GM12878 (cell line): ENCODE data around the gene NHSL2. TPM values are rescaled to one million over a fixed set of nuclear protein-coding genes. Genes with fewer than 3 reads are reported as not detected.

Experiments used
- ATAC-seq: fragments of 200-7000 bp; cut with Tn5 transposase; 3 replicates; pipeline ENCODE4 v1.9.1; 2020; ENCODE audit warnings: mild to moderate bottlenecking, moderate library complexity
- BruUV-seq: library from RNA; stranded (reverse); fragments of 400-500 nt; replicated peaks from 2 replicates; lab custom pipeline; 2021; lab: Mats Ljungman, UMichigan
- CTCF ChIA-PET: fragments of 300-600 bp; sonication (Branson Sonifier 250); formaldehyde crosslinking; extraction: SDS; loops from one replicate; lab custom pipeline; 2021; ENCODE audit warnings: inconsistent platforms; lab: Yijun Ruan, JAX
- POLR2A ChIA-PET: fragments of 350-600 bp; formaldehyde crosslinking; extraction: SDS; loops from one replicate; lab custom pipeline; 2021; ENCODE audit warnings: inconsistent platforms; lab: Charles Lee
- RAD21 ChIA-PET: fragments of 300-600 bp; sonication (Branson Sonifier 250); formaldehyde crosslinking; loops from one replicate; lab custom pipeline; 2023; ENCODE audit warnings: antibody characterized with exemption; ENCODE audit not compliant: unreplicated experiment; lab: Charles Lee
- SMC1A ChIA-PET: fragments of 300-600 bp; sonication (Branson Sonifier 250); formaldehyde crosslinking; loops from one replicate; lab custom pipeline; 2023; ENCODE audit not compliant: unreplicated experiment, uncharacterized antibody; lab: Charles Lee
- DNase-seq: peaks from one replicate; pipeline ENCODE4 v3.0.0-alpha.2; 2011; ENCODE audit warnings: low read depth, low spot score
- FAIRE-seq: peaks from 3 replicates; lab custom pipeline; 2011; peaks lifted over from hg19 to GRCh38; lab: Jason Lieb, UNC
- H2AFZ ChIP-seq: 2 replicates; pipeline ENCODE4 v1.6.0; 2011; ENCODE audit warnings: low read depth, low read length, control low read depth; ENCODE audit not compliant: control insufficient read depth
- H3K27ac ChIP-seq: 2 replicates; pipeline ENCODE4 v1.5.1; 2011; ENCODE audit warnings: control low read depth; ENCODE audit not compliant: control insufficient read depth, insufficient read depth
- H3K27me3 ChIP-seq, 2 experiments: replicated peaks in 1 of 2; 2 replicates each; pipeline versions ENCODE4 v1.6.0 to v1.6.1; 2011; ENCODE audit warnings: low read length in 1 of 2; ENCODE audit not compliant: control insufficient read depth in 2 of 2, insufficient read depth in 2 of 2
- H3K36me3 ChIP-seq, 2 experiments: 2 replicates each; pipeline ENCODE4 v1.5.1; 2011; ENCODE audit warnings: low read length in 1 of 2; ENCODE audit not compliant: control insufficient read depth in 2 of 2, insufficient read depth in 2 of 2
- H3K4me1 ChIP-seq: 2 replicates; pipeline ENCODE4 v1.6.1; 2011; ENCODE audit warnings: mild to moderate bottlenecking, low read length, moderate library complexity, mixed read lengths; ENCODE audit not compliant: control insufficient read depth, insufficient read depth
- H3K4me2 ChIP-seq: 2 replicates; pipeline ENCODE4 v1.6.0; 2011; ENCODE audit warnings: control low read depth; ENCODE audit not compliant: control insufficient read depth, insufficient read depth
- H3K4me3 ChIP-seq: fragments of 200-600 bp; sonication (generic); 2 replicates; pipeline ENCODE4 v1.5.1; 2016
- H3K79me2 ChIP-seq: 2 replicates; pipeline ENCODE4 v1.6.0; 2011; ENCODE audit warnings: low read length; ENCODE audit not compliant: control insufficient read depth, insufficient read depth
- H3K9ac ChIP-seq: 2 replicates; pipeline ENCODE4 v1.8.0; 2011; ENCODE audit warnings: low read length, control low read depth, mixed read lengths; ENCODE audit not compliant: control insufficient read depth, insufficient read depth
- H3K9me3 ChIP-seq: replicated peaks from 3 replicates; pipeline ENCODE4 v1.5.1; 2011; ENCODE audit warnings: mild to moderate bottlenecking, low read length; ENCODE audit not compliant: control insufficient read depth, insufficient read depth
- H4K20me1 ChIP-seq: 2 replicates; pipeline ENCODE4 v1.6.0; 2011; ENCODE audit not compliant: control insufficient read depth, insufficient read depth
- BCL3 ChIP-seq: IDR thresholded peaks from 2 replicates; pipeline ENCODE4 v1.6.1; 2011; ENCODE audit warnings: borderline replicate concordance, low read depth, mild to moderate bottlenecking, moderate library complexity, low read length; ENCODE audit not compliant: insufficient read depth, poor library complexity, severe bottlenecking
- BHLHE40 ChIP-seq, 2 experiments: fragments of 450-650 bp in 1 of 2; IDR thresholded peaks; 2 replicates each; pipeline ENCODE4 v1.6.1; 2011 to 2017; ENCODE audit warnings: low read depth in 2 of 2, borderline replicate concordance in 1 of 2, improper control_type of control experiment in 1 of 2, low read length in 1 of 2, mild to moderate bottlenecking in 1 of 2
- EED ChIP-seq: sonication (generic); IDR thresholded peaks from 2 replicates; pipeline ENCODE4 v1.6.1; 2016; ENCODE audit warnings: antibody characterized with exemption, low read depth
- EZH2 ChIP-seq: IDR thresholded peaks from 2 replicates; pipeline ENCODE4 v1.6.1; 2012; ENCODE audit warnings: low read depth, mild to moderate bottlenecking, control low read depth, inconsistent platforms, low read length, borderline replicate concordance; ENCODE audit not compliant: control insufficient read depth
- MEF2A ChIP-seq: IDR thresholded peaks from 2 replicates; pipeline ENCODE4 v1.6.1; 2011; ENCODE audit warnings: low read depth, mild to moderate bottlenecking, low read length, moderate library complexity; ENCODE audit not compliant: insufficient read depth
- NKRF ChIP-seq: fragments of 450-650 bp; conservative IDR thresholded peaks from 2 replicates; pipeline ENCODE4 v1.6.1; 2017; ENCODE audit warnings: mild to moderate bottlenecking, moderate library complexity
- NR2F1 ChIP-seq: fragments of 450-650 bp; conservative IDR thresholded peaks from 2 replicates; pipeline ENCODE4 v1.6.1; 2017; ENCODE audit warnings: mild to moderate bottlenecking
- PAX5 ChIP-seq: IDR thresholded peaks from 2 replicates; pipeline ENCODE4 v1.6.1; 2011; ENCODE audit warnings: low read depth, low read length, borderline replicate concordance
- RB1 ChIP-seq: fragments of 450-650 bp; formaldehyde crosslinking; IDR thresholded peaks from 2 replicates; pipeline ENCODE4 v1.6.1; 2017; ENCODE audit warnings: mild to moderate bottlenecking, borderline replicate concordance
- SIX5 ChIP-seq: IDR thresholded peaks from 2 replicates; pipeline ENCODE4 v1.6.1; 2011; ENCODE audit warnings: mild to moderate bottlenecking, low read depth, low read length, moderate library complexity; ENCODE audit not compliant: severe bottlenecking
- SPI1 ChIP-seq: IDR thresholded peaks from 2 replicates; pipeline ENCODE4 v1.6.1; 2011; ENCODE audit warnings: low read depth, mild to moderate bottlenecking, low read length, moderate library complexity, borderline replicate concordance; ENCODE audit not compliant: insufficient read depth
- TCF7 ChIP-seq: IDR thresholded peaks from 2 replicates; pipeline ENCODE4 v1.6.1; 2014; ENCODE audit warnings: antibody characterized with exemption, borderline replicate concordance
- WGBS: methylation state at CpG from one replicate; pipeline ENCODE4 v1.1.6; 2016; ENCODE audit warnings: low lambda C conversion rate; ENCODE audit not compliant: insufficient replicate concordance, insufficient coverage; ENCODE audit errors: missing lambda C conversion rate; 5-methylcytosine and 5-hydroxymethylcytosine counted together
- in situ Hi-C: fragments of 300-500 bp; cut with MboI; formaldehyde crosslinking; loops from 9 replicates; pipeline ENCODE4 v1.14.3; 2018; ENCODE audit warnings: mixed read lengths
- intact Hi-C: fragments of 100-400 bp; cut with micrococcal nuclease; formaldehyde crosslinking; loops from one replicate; pipeline ENCODE4 v1.14.2; 2022; ENCODE audit not compliant: unreplicated experiment
- polyA plus RNA-seq, 11 experiments: library from polyadenylated mRNA; depleted of rRNA in 4 of 11; unstranded in 6 of 11; stranded (reverse) in 5 of 11; fragments of >200 nt; fragmentation: Nextera tagmentation in 4 of 11; fragmentation: Illumina TruSeq in 1 of 11; extraction: Ambion mirVana in 4 of 11; extraction: Trizol in 1 of 11; gene quantifications; 1 replicate in 1 of 11; 2 replicates in 10 of 11; pipeline versions ENCODE4 v1.2.1 to v1.2.3, GENCODE V29; 2011 to 2016; ENCODE audit warnings: inconsistent platforms in 2 of 11, missing spikeins in 2 of 11, low read depth in 1 of 11
- total RNA-seq, 4 experiments: library from RNA; depleted of rRNA in 3 of 4; stranded (reverse); fragments of >200 nt in 3 of 4; fragmentation: Illumina TruSeq in 1 of 4; extraction: Trizol in 1 of 4; gene quantifications; 2 replicates each; pipeline versions ENCODE4 v1.2.1 to v1.2.3, GENCODE V29; 2013 to 2021
- TF ChIP-seq, protein P1 (sequence below): IDR thresholded peaks from 2 replicates; pipeline ENCODE4 v1.6.1; 2012; ENCODE audit warnings: low read depth, low read length, improper control_type of control experiment

The NHSL2 gene
- total and polyA plus RNA-seq, 10 of the 15 experiments (the other 5 are each of a cell fraction or from before 2014, with no cell fraction given) = 0.05 to 0.53 (median 0.07) TPM; not detected in 2

- no peaks in the 10 kb centered on the region for H4K20me1 ChIP-seq
- no peak overlapping the region for H3K9ac ChIP-seq
- ChIA-PET SMC1A (no interaction called here), CTCF (no interaction called here), RAD21 (interaction anchor here (0.5 kb wide), 1 partner anchor 17 kb away, joined by 3 read pairs; no protein-coding TSS in a partner anchor), POLR2A (no interaction called here)
- H3K4me3 ChIP-seq = no peak overlapping the region
- H3K36me3 ChIP-seq = no peaks in the 10 kb centered on the region
- no TSS peak for BruUV-seq
- H3K27ac ChIP-seq = no peak overlapping the region
- TF ChIP-seq TCF7 = no peak
- no peak for TF ChIP-seq BCL3
- no peak for TF ChIP-seq RB1
- no peak for TF ChIP-seq NR2F1
- no peak for TF ChIP-seq MEF2A
- no peak for TF ChIP-seq SPI1
- H3K4me1 ChIP-seq = no peaks in the 10 kb centered on the region
- H3K9me3 ChIP-seq = no peaks in the 10 kb centered on the region
- DNase-seq (no peak), FAIRE-seq (no peak), ATAC-seq (no peak)
- H2AFZ ChIP-seq = no peak overlapping the region
- H3K4me2 ChIP-seq = no peak overlapping the region
- no peaks in the 10 kb centered on the region for H3K27me3 ChIP-seq
- 13% methylated on average over 4 of the region's 4 CpGs for WGBS
- no peaks in the 10 kb centered on the region for H3K79me2 ChIP-seq
- in situ Hi-C loops = no loop called here
- intact Hi-C loops = no loop called here
These were observed 9.2 kb downstream of the NHSL2 start for GRCh38 chrX:71919886-71920285.

DNA sequence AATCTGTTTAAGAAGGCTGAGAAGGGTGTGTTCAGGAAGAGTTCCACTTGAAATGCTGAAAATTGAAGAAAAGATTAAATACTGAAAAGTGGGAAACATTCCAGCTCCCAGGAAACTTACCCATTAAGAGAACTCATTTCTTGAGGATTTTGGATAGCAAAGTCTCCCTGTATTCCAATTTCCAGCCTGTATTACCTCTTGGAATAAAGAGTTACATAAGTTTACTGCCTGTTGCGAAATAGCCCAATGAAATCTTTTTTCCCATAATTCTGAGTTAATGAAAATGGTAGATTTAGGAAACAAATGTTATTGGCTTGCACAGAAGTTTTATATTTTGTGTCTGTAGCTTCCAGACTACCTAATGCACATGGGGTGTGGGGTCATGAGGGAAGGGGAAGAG, 12.0 kb downstream of the NHSL2 start:
- RAD21 ChIA-PET = no interaction called here
- in situ Hi-C loops = no loop called here
- TF ChIP-seq BHLHE40 (IDR thresholded peaks at IDR 0.05; ENCODE audit: borderline replicate concordance in 1 of 2, low read depth in 2 of 2, low read length in 1 of 2) = no peak
- no peak for TF ChIP-seq SIX5
- no peak for TF ChIP-seq EED
- no peak for TF ChIP-seq EZH2
- TF ChIP-seq, protein P1, sequence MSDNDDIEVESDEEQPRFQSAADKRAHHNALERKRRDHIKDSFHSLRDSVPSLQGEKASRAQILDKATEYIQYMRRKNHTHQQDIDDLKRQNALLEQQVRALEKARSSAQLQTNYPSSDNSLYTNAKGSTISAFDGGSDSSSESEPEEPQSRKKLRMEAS = no peak
- no peak for TF ChIP-seq PAX5
- TF ChIP-seq NKRF = no peak

More for the DNA sequence above, 12.0 kb downstream of the NHSL2 start:
- no peaks in the 10 kb centered on the region for H3K36me3 ChIP-seq
- no peaks in the 10 kb centered on the region; a peak in 1 of 4 replicates for H3K27me3 ChIP-seq
- POLR2A ChIA-PET = no interaction called here
- no peaks in the 10 kb centered on the region for H3K79me2 ChIP-seq
- no peak overlapping the region for H3K27ac ChIP-seq
- no TSS peak for BruUV-seq
- H4K20me1 ChIP-seq = no peaks in the 10 kb centered on the region
- H3K4me2 ChIP-seq = no peak overlapping the region
- SMC1A ChIA-PET = no interaction called here
- ATAC-seq = no peak
- H3K4me1 ChIP-seq = no peaks in the 10 kb centered on the region
- intact Hi-C loops = no loop called here
- FAIRE-seq = no peak
- no peak overlapping the region for H3K4me3 ChIP-seq
- no peak overlapping the region for H2AFZ ChIP-seq
- H3K9me3 ChIP-seq = no peaks in the 10 kb centered on the region
- no peak overlapping the region for H3K9ac ChIP-seq
- DNase-seq = no peak
- CTCF ChIA-PET = no interaction called here
- 4% methylated on average over 1 of the region's 1 CpG for WGBS
